Panc1 (cell line): ENCODE data around the gene UGT1A10. TPM values are rescaled to one million over a fixed set of nuclear protein-coding genes. Genes with fewer than 3 reads are reported as not detected.

Source experiments
- ATAC-seq: fragments of 200-7000 bp; cut with Tn5 transposase; 2 replicates; pipeline ENCODE4 v1.9.1; 2020; ENCODE audit warnings: mild to moderate bottlenecking, moderate library complexity
- BruUV-seq: library from RNA; stranded (reverse); fragments of 400-500 nt; replicated peaks from 2 replicates; lab custom pipeline; 2021; lab: Mats Ljungman, UMichigan
- CTCF ChIA-PET: fragments of 300-600 bp; sonication (Branson Sonifier 250); formaldehyde crosslinking; loops from one replicate; lab custom pipeline; 2022; ENCODE audit warnings: antibody characterized with exemption; lab: Charles Lee
- POLR2A ChIA-PET: fragments of 300-600 bp; sonication (Branson Sonifier 250); formaldehyde crosslinking; loops from one replicate; lab custom pipeline; 2022; ENCODE audit warnings: antibody characterized with exemption; lab: Charles Lee
- DNase-seq: peaks from one replicate; pipeline ENCODE4 v3.0.0-alpha.2; 2010; ENCODE audit warnings: low read depth, low spot score
- H3K27ac ChIP-seq: 2 replicates; pipeline ENCODE4 v1.5.1; 2011; ENCODE audit warnings: mild to moderate bottlenecking, low read length, inconsistent platforms
- H3K27me3 ChIP-seq: fragments of 200-500 bp; sonication (Bioruptor generic); 2 replicates; pipeline ENCODE4 v1.6.0; 2014; ENCODE audit warnings: low read length, inconsistent platforms; ENCODE audit not compliant: control insufficient read depth, insufficient read depth
- H3K36me3 ChIP-seq: fragments of 200-500 bp; sonication (Bioruptor generic); 2 replicates; pipeline ENCODE4 v1.5.1; 2014; ENCODE audit warnings: inconsistent platforms, mild to moderate bottlenecking, low read length, moderate library complexity; ENCODE audit not compliant: control insufficient read depth, insufficient read depth
- H3K4me1 ChIP-seq: 2 replicates; pipeline ENCODE4 v1.5.1; 2011; ENCODE audit warnings: inconsistent platforms, mild to moderate bottlenecking, low read length, moderate library complexity; ENCODE audit not compliant: control insufficient read depth, insufficient read depth
- H3K4me3 ChIP-seq, 2 experiments: 2 replicates each; pipeline ENCODE4 v1.5.1; 2011 to 2012; ENCODE audit warnings: low read depth in 2 of 2, low read length in 2 of 2, mild to moderate bottlenecking in 2 of 2, inconsistent platforms in 1 of 2, moderate library complexity in 1 of 2
- H3K9me3 ChIP-seq: fragments of 200-500 bp; sonication (Bioruptor generic); 2 replicates; pipeline ENCODE4 v1.5.1; 2014; ENCODE audit warnings: low read depth, mild to moderate bottlenecking, inconsistent platforms, low read length, moderate library complexity; ENCODE audit not compliant: control insufficient read depth, insufficient read depth
- CTCF ChIP-seq: fragments of 450-650 bp; IDR thresholded peaks from 2 replicates; pipeline ENCODE4 v1.5.1; 2017; ENCODE audit warnings: mild to moderate bottlenecking
- POLR2AphosphoS5 ChIP-seq: IDR thresholded peaks from 2 replicates; pipeline ENCODE4 v1.6.1; 2012; ENCODE audit warnings: mild to moderate bottlenecking, low read depth, low read length, moderate library complexity
- REST ChIP-seq, 2 experiments: IDR thresholded peaks; 2 replicates each; pipeline ENCODE4 v1.6.1; 2011 to 2012; ENCODE audit warnings: low read depth in 2 of 2, control low read depth in 1 of 2, low read length in 1 of 2, mild to moderate bottlenecking in 1 of 2, moderate library complexity in 1 of 2; ENCODE audit not compliant: insufficient read depth in 1 of 2
- SIN3A ChIP-seq: IDR thresholded peaks from 2 replicates; pipeline ENCODE4 v1.6.1; 2012; ENCODE audit warnings: low read depth, mild to moderate bottlenecking, low read length, moderate library complexity, borderline replicate concordance; ENCODE audit not compliant: insufficient read depth
- TCF7L2 ChIP-seq: IDR thresholded peaks from 2 replicates; pipeline ENCODE4 v1.6.1; 2011; ENCODE audit warnings: mild to moderate bottlenecking, low read depth, low read length, inconsistent platforms
- in situ Hi-C: cut with HindIII; loops from 2 replicates; pipeline ENCODE4 v1.10.0; 2016; ENCODE audit warnings: low sequenced_read_pairs, low pct_unique_long_range_greater_than_20kb
- intact Hi-C: fragments of 100-400 bp; cut with micrococcal nuclease; formaldehyde crosslinking; loops from one replicate; pipeline ENCODE4 v1.10.0; 2022; ENCODE audit not compliant: unreplicated experiment
- total RNA-seq: library from RNA; stranded (reverse); gene quantifications from one replicate; pipeline ENCODE4 v1.2.1, GENCODE V29; 2021; ENCODE audit not compliant: unreplicated experiment

The UGT1A10 gene
- total RNA-seq, 1 experiment from 2014 or later = not detected

DNA sequence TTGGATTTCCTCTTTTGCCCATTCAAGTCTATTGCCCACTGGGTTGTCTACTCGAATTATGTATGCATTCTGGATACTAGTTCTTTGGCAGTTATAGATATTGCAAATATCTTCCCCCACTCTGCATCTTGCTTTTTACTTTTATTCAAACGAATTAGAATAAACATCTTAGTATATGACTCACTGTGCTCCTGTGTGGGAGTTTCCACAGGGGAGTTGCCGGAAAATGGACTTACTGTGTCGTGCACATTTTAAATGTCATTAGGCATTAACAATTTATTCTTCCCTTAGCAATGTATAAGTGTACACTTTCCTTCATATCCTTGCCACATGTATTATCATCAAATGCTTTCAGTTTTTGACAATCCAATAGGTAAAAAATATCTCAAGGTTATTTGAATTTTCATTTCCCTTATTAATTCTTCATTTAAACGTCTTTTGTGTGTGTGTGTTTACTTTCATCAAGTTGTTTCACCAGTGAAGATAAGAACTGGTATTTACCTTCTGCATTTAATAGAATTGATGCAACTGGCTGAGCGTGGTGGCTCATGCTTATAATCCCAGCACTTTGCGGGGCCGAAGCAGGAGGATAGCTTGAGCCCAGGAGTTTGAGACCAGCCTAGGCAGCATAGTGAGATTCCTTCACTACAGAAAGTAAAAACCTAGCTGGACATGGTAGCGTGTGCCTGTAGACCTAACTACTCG lies 71.8 kb downstream of the UGT1A10 start:
- Histone ChIP-seq H3K27me3 (no peaks in the 10 kb centered on the region), H3K9me3 (no peaks in the 10 kb centered on the region), H3K4me3 (no peak overlapping the region), H3K4me1 (peaks cover 5% of the 10 kb centered on the region), H3K27ac (no peak overlapping the region), H3K36me3 (no peaks in the 10 kb centered on the region)
- DNase-seq = no peak
- intact Hi-C loops (loop anchor here (5.0 kb wide), 1 partner anchor 221 kb away; no protein-coding TSS in a partner anchor), in situ Hi-C loops (no loop called here)
- ChIA-PET CTCF (no interaction called here), POLR2A (no interaction called here)
- BruUV-seq = no TSS peak
- TF ChIP-seq POLR2AphosphoS5 (no peak), REST (IDR thresholded peaks at IDR 0.05; ENCODE audit: insufficient read depth in 1 of 2, low read depth in 2 of 2, low read length in 1 of 2) (no peak), CTCF (no peak), SIN3A (no peak), TCF7L2 (no peak)
- peak; percentile 51; the same call in 1 of the 2 replicates for ATAC-seq

DNA sequence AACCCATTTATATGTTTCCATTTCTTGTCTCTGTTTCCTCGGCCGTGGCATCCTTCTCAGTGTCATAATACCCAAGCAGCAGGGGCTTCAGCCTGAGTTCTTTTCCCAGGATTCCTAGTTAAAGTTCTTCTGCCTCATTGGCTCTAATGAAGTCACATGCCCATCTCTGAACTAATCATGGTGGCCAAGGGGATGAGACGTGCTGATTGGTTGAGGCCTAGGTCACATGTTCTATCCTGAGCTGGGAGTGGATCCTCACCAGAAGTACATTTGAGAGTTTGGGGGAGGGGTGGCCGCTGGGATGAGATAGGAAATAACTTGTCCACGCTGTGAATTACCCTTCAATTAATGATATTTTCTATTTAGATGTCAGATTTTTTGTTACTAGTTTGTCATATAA lies 72.7 kb downstream of the UGT1A10 start:
- H3K27me3 ChIP-seq = no peaks in the 10 kb centered on the region
- CTCF ChIA-PET = no interaction called here
- POLR2A ChIA-PET = no interaction called here
- no peak for TF ChIP-seq TCF7L2
- TF ChIP-seq REST (IDR thresholded peaks at IDR 0.05; ENCODE audit: insufficient read depth in 1 of 2, low read depth in 2 of 2, low read length in 1 of 2) = no peak
- TF ChIP-seq POLR2AphosphoS5 = no peak
- no peak for TF ChIP-seq CTCF
- TF ChIP-seq SIN3A = no peak
- DNase-seq (no peak), ATAC-seq (no peak)
- peak overlapping the region; percentile 30; the same call in 1 of the 2 replicates for H3K27ac ChIP-seq
- no peaks in the 10 kb centered on the region for H3K9me3 ChIP-seq
- BruUV-seq = no TSS peak
- in situ Hi-C loops = no loop called here
- H3K4me1 ChIP-seq = peaks cover 5% of the 10 kb centered on the region
- H3K36me3 ChIP-seq = no peaks in the 10 kb centered on the region
- H3K4me3 ChIP-seq = no peak overlapping the region
- intact Hi-C loops = loop anchor here (5.0 kb wide), 1 partner anchor 222 kb away; no protein-coding TSS in a partner anchor
